A549 (cell line): ENCODE results near the gene TMEM119. TPM values are rescaled to one million over a fixed set of nuclear protein-coding genes. Genes with fewer than 3 reads are reported as not detected.

Experiments used
- ATAC-seq, 2 experiments: fragments of 200-7000 bp in 1 of 2; fragments of >200 bp in 1 of 2; cut with Nextera tagmentation in 1 of 2; cut with Tn5 transposase in 1 of 2; 3 replicates each; pipeline versions ENCODE4 v1.8.0 to v1.9.1; 2018 to 2020; ENCODE audit warnings: mild to moderate bottlenecking in 1 of 2, moderate library complexity in 1 of 2
- CTCF ChIA-PET: fragments of 300-600 bp; sonication (Branson Sonifier 250); formaldehyde crosslinking; extraction: SDS; loops from one replicate; lab custom pipeline; 2021; ENCODE audit warnings: antibody characterized with exemption, inconsistent platforms; lab: Yijun Ruan, JAX
- POLR2A ChIA-PET: fragments of 350-600 bp; formaldehyde crosslinking; extraction: SDS; loops from one replicate; lab custom pipeline; 2021; ENCODE audit warnings: antibody characterized with exemption, inconsistent platforms; lab: Yijun Ruan, JAX
- DNase-seq, 2 experiments: peaks; one replicate each; pipeline versions ENCODE4 v3.0.0 to v3.0.0-alpha.2; 2011 to 2016; ENCODE audit warnings: low read depth in 1 of 2, low spot score in 1 of 2
- FAIRE-seq: peaks from 2 replicates; lab custom pipeline; 2011; peaks lifted over from hg19 to GRCh38; lab: Jason Lieb, UNC
- H3K27ac ChIP-seq, 2 experiments: fragments of >200 bp; sonication (Bioruptor Twin); formaldehyde crosslinking; 3 replicates each; pipeline ENCODE4 v1.5.1; 2016 to 2017
- H3K4me1 ChIP-seq: fragments of >200 bp; sonication (Bioruptor Twin); formaldehyde crosslinking; 3 replicates; pipeline ENCODE4 v1.6.1; 2016
- H3K4me2 ChIP-seq: fragments of >200 bp; sonication (Bioruptor Twin); formaldehyde crosslinking; 3 replicates; pipeline ENCODE4 v1.6.1; 2016
- H3K4me3 ChIP-seq: fragments of >200 bp; sonication (Bioruptor Twin); formaldehyde crosslinking; 3 replicates; pipeline ENCODE4 v1.5.1; 2016
- H3K9me3 ChIP-seq: fragments of >200 bp; sonication (Bioruptor Twin); formaldehyde crosslinking; 3 replicates; pipeline ENCODE4 v1.6.1; 2016
- CBX2 ChIP-seq: fragments of 200-600 bp; sonication (generic); IDR thresholded peaks from 2 replicates; pipeline ENCODE4 v1.6.1; 2016; ENCODE audit warnings: low read depth, mild to moderate bottlenecking, borderline replicate concordance
- CBX8 ChIP-seq: fragments of 200-600 bp; sonication (generic); IDR thresholded peaks from 2 replicates; pipeline ENCODE4 v1.6.1; 2016
- CHD4 ChIP-seq: fragments of 200-600 bp; sonication (generic); IDR thresholded peaks from 2 replicates; pipeline ENCODE4 v1.6.1; 2016; ENCODE audit warnings: antibody characterized with exemption, mild to moderate bottlenecking, borderline replicate concordance
- CTCF ChIP-seq: fragments of >200 bp; sonication (Bioruptor Twin); formaldehyde crosslinking; IDR thresholded peaks from 3 replicates; pipeline ENCODE4 v1.5.1; 2016
- E2F6 ChIP-seq: IDR thresholded peaks from 2 replicates; pipeline ENCODE4 v1.6.1; 2012; ENCODE audit warnings: low read depth, borderline replicate concordance
- EHMT2 ChIP-seq: fragments of 200-600 bp; sonication (generic); IDR thresholded peaks from 2 replicates; pipeline ENCODE4 v1.6.1; 2016; ENCODE audit warnings: antibody characterized with exemption, low read depth, mild to moderate bottlenecking, moderate library complexity
- ELK1 ChIP-seq: fragments of 150-350 bp; IDR thresholded peaks from 2 replicates; pipeline ENCODE4 v1.6.1; 2014; ENCODE audit warnings: low read depth, mild to moderate bottlenecking, low read length
- ESRRA ChIP-seq: fragments of 150-350 bp; IDR thresholded peaks from 2 replicates; pipeline ENCODE4 v1.6.1; 2014; ENCODE audit warnings: mild to moderate bottlenecking, low read length, borderline replicate concordance
- FOSB ChIP-seq: fragments of 250-450 bp; sonication (Bioruptor Pico); IDR thresholded peaks from 2 replicates; pipeline ENCODE4 v1.5.0; 2020; ENCODE audit warnings: mild to moderate bottlenecking, moderate library complexity
- FOXS1 ChIP-seq: fragments of 250-450 bp; sonication (Bioruptor Pico); IDR thresholded peaks from 2 replicates; pipeline ENCODE4 v1.5.0; 2020; ENCODE audit warnings: mild to moderate bottlenecking, moderate library complexity
- HDAC2 ChIP-seq: fragments of 200-600 bp; sonication (generic); IDR thresholded peaks from 2 replicates; pipeline ENCODE4 v1.6.1; 2016
- HES2 ChIP-seq: fragments of >200 bp; sonication (Bioruptor Twin); formaldehyde crosslinking; IDR thresholded peaks from 2 replicates; pipeline ENCODE4 v1.6.1; 2016
- HEYL ChIP-seq: fragments of 250-450 bp; sonication (Bioruptor Pico); IDR thresholded peaks from 2 replicates; pipeline ENCODE4 v1.8.0; 2021; ENCODE audit warnings: mild to moderate bottlenecking, moderate library complexity
- JUN ChIP-seq, 2 experiments: fragments of >200 bp; sonication (Bioruptor Twin); formaldehyde crosslinking; IDR thresholded peaks; 2 replicates in 1 of 2; 3 replicates in 1 of 2; pipeline ENCODE4 v1.6.1; 2016 to 2017
- KDM1A ChIP-seq: fragments of 200-600 bp; sonication (generic); IDR thresholded peaks from 2 replicates; pipeline ENCODE4 v1.6.1; 2016; ENCODE audit warnings: low read depth, mild to moderate bottlenecking
- MAX ChIP-seq: IDR thresholded peaks from 2 replicates; pipeline ENCODE4 v1.6.1; 2012
- MYC ChIP-seq: IDR thresholded peaks from 2 replicates; pipeline ENCODE4 v1.6.1; 2012; ENCODE audit warnings: mild to moderate bottlenecking, inconsistent platforms, low read length, improper control_type of control experiment, borderline replicate concordance
- NFE2L2 ChIP-seq: fragments of 150-350 bp; conservative IDR thresholded peaks from 2 replicates; pipeline ENCODE4 v1.6.1; 2014; ENCODE audit warnings: low read length
- NR3C1 ChIP-seq: fragments of >200 bp; sonication (Bioruptor Twin); formaldehyde crosslinking; IDR thresholded peaks from 3 replicates; pipeline ENCODE4 v1.6.1; 2017
- PBX3 ChIP-seq: IDR thresholded peaks from 2 replicates; pipeline ENCODE4 v1.6.1; 2012
- RCOR1 ChIP-seq: fragments of 150-350 bp; IDR thresholded peaks from 2 replicates; pipeline ENCODE4 v1.6.1; 2014; ENCODE audit warnings: antibody characterized with exemption, low read length, low read depth
- RFX5 ChIP-seq: fragments of 450-650 bp; IDR thresholded peaks from 2 replicates; pipeline ENCODE4 v1.7.1; 2014; ENCODE audit warnings: antibody characterized with exemption, mild to moderate bottlenecking, moderate library complexity
- TFCP2L1 ChIP-seq: fragments of 250-450 bp; sonication (Bioruptor Pico); IDR thresholded peaks from 2 replicates; pipeline ENCODE4 v1.5.0; 2021; ENCODE audit warnings: mild to moderate bottlenecking
- USF2 ChIP-seq: fragments of 450-650 bp; IDR thresholded peaks from 2 replicates; pipeline ENCODE4 v1.6.1; 2014; ENCODE audit warnings: antibody characterized with exemption
- ZSCAN20 ChIP-seq: fragments of 250-450 bp; sonication (Bioruptor Pico); IDR thresholded peaks from 2 replicates; pipeline ENCODE4 v1.8.0; 2022; ENCODE audit warnings: mild to moderate bottlenecking, moderate library complexity
- WGBS: methylation state at CpG from one replicate; pipeline ENCODE4 v1.1.6; 2017; ENCODE audit errors: missing lambda C conversion rate; 5-methylcytosine and 5-hydroxymethylcytosine counted together
- polyA plus RNA-seq, 4 experiments: library from polyadenylated mRNA; depleted of rRNA in 3 of 4; stranded (reverse); fragments of >200 nt; fragmentation: RNase III in 1 of 4; extraction: RNeasy Plus Mini Kit Qiagen cat#74134 plus additional on column Dnase treatment in 1 of 4; gene quantifications; 2 replicates in 3 of 4; 3 replicates in 1 of 4; pipeline ENCODE4 v1.2.3, GENCODE V29; 2011 to 2017

The TMEM119 gene
- polyA plus RNA-seq, 2 of the 4 experiments (the other 2 are of a cell fraction) = not detected

- H3K9me3 ChIP-seq = no peaks in the 10 kb centered on the region
- DNase-seq (no peak), ATAC-seq (no peak), FAIRE-seq (no peak)
- 54% methylated on average over 2 of the region's 2 CpGs for WGBS
- H3K4me3 ChIP-seq = no peak overlapping the region
- H3K4me1 ChIP-seq = no peaks in the 10 kb centered on the region
- H3K4me2 ChIP-seq = no peak overlapping the region
- CTCF ChIA-PET = interaction anchor here (2.0 to 22.8 kb wide), 2 partner anchors 14 to 35 kb away, joined by 9 to 533 read pairs; no protein-coding TSS in a partner anchor
- TF ChIP-seq CTCF (no peak), HDAC2 (no peak), NR3C1 (no peak), CHD4 (no peak), JUN (IDR thresholded peaks at IDR 0.05) (no peak), TFCP2L1 (CRISPR knock-in tag) (no peak), E2F6 (no peak), RCOR1 (no peak), MAX (no peak), HES2 (no peak), KDM1A (no peak), RFX5 (no peak), EHMT2 (no peak), ESRRA (no peak), ELK1 (no peak), NFE2L2 (no peak)
- POLR2A ChIA-PET = no interaction called here
- H3K27ac ChIP-seq = no peak overlapping the region
These were observed 19.6 kb downstream of the TMEM119 start for GRCh38 chr12:108578264-108578663.

GRCh38 chr12:108577458-108577857 lies 20.4 kb downstream of the TMEM119 start:
- DNase-seq (no peak), FAIRE-seq (no peak), ATAC-seq (no peak)
- Histone ChIP-seq H3K4me2 (no peak overlapping the region), H3K27ac (no peak overlapping the region), H3K4me1 (no peaks in the 10 kb centered on the region), H3K4me3 (no peak overlapping the region), H3K9me3 (no peaks in the 10 kb centered on the region)
- POLR2A ChIA-PET = no interaction called here
- CTCF ChIA-PET = interaction anchor here (1.4 to 22.8 kb wide), 3 partner anchors 13 to 36 kb away, joined by 4 to 533 read pairs (median 9); no protein-coding TSS in a partner anchor
- TF ChIP-seq ZSCAN20 (CRISPR knock-in tag) = no peak

GRCh38 chr12:108576660-108577234 lies 21.1 kb downstream of the TMEM119 start:
- WGBS = 23% methylated on average over 6 of the region's 6 CpGs
- Histone ChIP-seq H3K4me3 (no peak overlapping the region), H3K4me2 (no peak overlapping the region), H3K27ac (no peak overlapping the region), H3K4me1 (no peaks in the 10 kb centered on the region), H3K9me3 (no peaks in the 10 kb centered on the region)
- ATAC-seq = no peak
- DNase-seq = no peak
- CTCF ChIA-PET = interaction anchor here (0.8 to 22.8 kb wide), 5 partner anchors 12 to 88 kb away, joined by 3 to 533 read pairs (median 8); no protein-coding TSS in a partner anchor
- POLR2A ChIA-PET = no interaction called here
- FAIRE-seq = no peak
- no peak for TF ChIP-seq FOXS1 (CRISPR knock-in tag)
- TF ChIP-seq CTCF = no peak
- TF ChIP-seq FOSB (CRISPR knock-in tag) = no peak
- TF ChIP-seq PBX3 = no peak
- no peak for TF ChIP-seq HEYL (CRISPR knock-in tag)
- TF ChIP-seq MYC = no peak
- no peak for TF ChIP-seq USF2
- TF ChIP-seq ELK1 = no peak
- no peak for TF ChIP-seq CBX8
- TF ChIP-seq CBX2 = no peak
